ENCODE measurements around the gene TNKS2.

TNKS2 gene

DNA sequence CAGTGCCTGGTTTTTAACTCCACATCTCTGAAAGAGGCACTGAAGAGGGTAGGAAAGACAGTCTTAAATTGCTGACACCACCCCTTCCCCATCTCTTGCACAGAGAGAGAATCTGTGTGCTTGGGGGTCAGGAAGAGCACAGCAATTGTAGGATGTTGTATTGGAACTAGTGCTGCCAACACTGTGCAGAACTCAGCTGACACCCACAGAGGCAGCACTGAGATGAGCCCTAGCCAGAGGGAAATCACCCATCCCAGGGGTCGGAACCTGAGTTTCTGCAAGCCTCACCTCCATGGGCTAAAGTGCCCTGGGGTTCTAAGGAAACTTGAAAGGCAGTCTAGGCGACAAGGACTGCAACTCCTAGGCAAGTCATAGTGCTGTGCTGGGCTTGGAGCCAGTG is 11.0 kb upstream of the TNKS2 start:
- no peaks in the 10 kb centered on the region for H3F3A ChIP-seq (ENCODE audit: insufficient read depth, low read length)
- no peak overlapping the region for H3K4me3 ChIP-seq (ENCODE audit: low read depth, low read length, poor library complexity, severe bottlenecking)
- TF ChIP-seq EZH2 (IDR thresholded peaks at IDR 0.05; ENCODE audit: borderline replicate concordance, low read length), result no peak
- TF ChIP-seq, protein P1, sequence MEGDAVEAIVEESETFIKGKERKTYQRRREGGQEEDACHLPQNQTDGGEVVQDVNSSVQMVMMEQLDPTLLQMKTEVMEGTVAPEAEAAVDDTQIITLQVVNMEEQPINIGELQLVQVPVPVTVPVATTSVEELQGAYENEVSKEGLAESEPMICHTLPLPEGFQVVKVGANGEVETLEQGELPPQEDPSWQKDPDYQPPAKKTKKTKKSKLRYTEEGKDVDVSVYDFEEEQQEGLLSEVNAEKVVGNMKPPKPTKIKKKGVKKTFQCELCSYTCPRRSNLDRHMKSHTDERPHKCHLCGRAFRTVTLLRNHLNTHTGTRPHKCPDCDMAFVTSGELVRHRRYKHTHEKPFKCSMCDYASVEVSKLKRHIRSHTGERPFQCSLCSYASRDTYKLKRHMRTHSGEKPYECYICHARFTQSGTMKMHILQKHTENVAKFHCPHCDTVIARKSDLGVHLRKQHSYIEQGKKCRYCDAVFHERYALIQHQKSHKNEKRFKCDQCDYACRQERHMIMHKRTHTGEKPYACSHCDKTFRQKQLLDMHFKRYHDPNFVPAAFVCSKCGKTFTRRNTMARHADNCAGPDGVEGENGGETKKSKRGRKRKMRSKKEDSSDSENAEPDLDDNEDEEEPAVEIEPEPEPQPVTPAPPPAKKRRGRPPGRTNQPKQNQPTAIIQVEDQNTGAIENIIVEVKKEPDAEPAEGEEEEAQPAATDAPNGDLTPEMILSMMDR (IDR thresholded peaks at IDR 0.05; ENCODE audit: low read length), result no peak
- no peaks in the 10 kb centered on the region for H3K9me3 ChIP-seq (ENCODE audit: low read length)
- H4K20me1 ChIP-seq (ENCODE audit: insufficient read depth, low read length), result no peaks in the 10 kb centered on the region
- H3K79me2 ChIP-seq (ENCODE audit: insufficient read depth, low read length), result no peaks in the 10 kb centered on the region
- H2AFZ ChIP-seq (ENCODE audit: low read length), result no peak overlapping the region
- H3K4me1 ChIP-seq (ENCODE audit: insufficient read depth, low read length, severe bottlenecking), result no peaks in the 10 kb centered on the region
- no peaks in the 10 kb centered on the region for H3K27me3 ChIP-seq (ENCODE audit: insufficient read depth, low read length)
- no peaks in the 10 kb centered on the region for H3K9me2 ChIP-seq (ENCODE audit: low read depth, low read length)
- H3K4me2 ChIP-seq (ENCODE audit: low read length), result no peak overlapping the region
- H3K9ac ChIP-seq (ENCODE audit: low read length), result no peak overlapping the region
- no peaks in the 10 kb centered on the region for H3K36me3 ChIP-seq (ENCODE audit: insufficient read depth, low read length)
- H3K27ac ChIP-seq (ENCODE audit: low read depth, low read length, poor library complexity, severe bottlenecking), result no peak overlapping the region

DNA sequence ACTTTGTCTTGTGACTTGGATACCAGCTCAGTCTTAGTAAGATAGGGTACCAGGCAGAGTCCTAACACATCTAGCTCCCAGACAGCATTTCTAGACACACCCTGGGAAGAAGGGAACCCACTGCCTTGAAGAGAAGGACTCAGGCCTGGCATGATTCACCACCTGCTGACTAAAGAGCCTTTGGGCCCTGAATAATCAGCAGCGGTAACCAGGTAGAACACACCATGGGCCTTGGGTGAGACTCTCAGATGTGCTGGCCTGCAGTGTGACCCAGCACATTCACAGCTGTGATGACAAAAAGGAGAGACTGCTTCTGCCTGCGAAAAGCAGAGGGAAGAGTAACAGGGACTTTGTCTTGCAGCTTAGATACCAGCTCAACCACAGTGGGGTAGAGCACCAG is 10.4 kb upstream of the TNKS2 start:
- H3K4me2 ChIP-seq (ENCODE audit: low read length), result no peak overlapping the region
- H3F3A ChIP-seq (ENCODE audit: insufficient read depth, low read length), result no peaks in the 10 kb centered on the region
- no peaks in the 10 kb centered on the region for H3K9me3 ChIP-seq (ENCODE audit: low read length)
- H3K79me2 ChIP-seq (ENCODE audit: insufficient read depth, low read length), result no peaks in the 10 kb centered on the region
- H3K4me1 ChIP-seq (ENCODE audit: insufficient read depth, low read length, severe bottlenecking), result no peaks in the 10 kb centered on the region
- no peak overlapping the region for H3K9ac ChIP-seq (ENCODE audit: low read length)
- H3K9me2 ChIP-seq (ENCODE audit: low read depth, low read length), result no peaks in the 10 kb centered on the region
- TF ChIP-seq, protein P1 (IDR thresholded peaks at IDR 0.05; ENCODE audit: low read length), result no peak
- no peak for TF ChIP-seq EZH2 (IDR thresholded peaks at IDR 0.05; ENCODE audit: borderline replicate concordance, low read length)
- H3K36me3 ChIP-seq (ENCODE audit: insufficient read depth, low read length), result no peaks in the 10 kb centered on the region
- H4K20me1 ChIP-seq (ENCODE audit: insufficient read depth, low read length), result no peaks in the 10 kb centered on the region
- no peak overlapping the region for H3K27ac ChIP-seq (ENCODE audit: low read depth, low read length, poor library complexity, severe bottlenecking)
- no peak overlapping the region for H3K4me3 ChIP-seq (ENCODE audit: low read depth, low read length, poor library complexity, severe bottlenecking)
- no peaks in the 10 kb centered on the region for H3K27me3 ChIP-seq (ENCODE audit: insufficient read depth, low read length)
- H2AFZ ChIP-seq (ENCODE audit: low read length), result no peak overlapping the region

DNA sequence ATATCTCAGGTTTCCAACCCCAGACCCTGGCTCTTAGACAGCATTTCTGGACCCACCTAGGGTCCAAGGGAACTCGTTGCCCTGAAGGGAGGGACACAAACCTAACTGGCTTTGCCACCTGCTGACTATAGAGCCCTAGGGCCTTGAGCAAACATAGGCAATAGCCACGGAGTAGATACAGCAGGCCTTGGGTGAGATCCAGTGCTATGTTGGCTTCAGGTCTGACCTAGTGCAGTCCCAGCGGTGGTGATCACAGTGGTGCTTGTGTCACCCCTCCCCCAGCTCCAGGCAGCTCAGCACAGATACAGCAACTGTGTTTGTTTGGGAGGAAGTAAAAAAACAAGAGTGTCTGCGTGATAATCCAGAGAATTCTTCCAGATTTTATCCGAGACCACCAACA is 9.7 kb upstream of the TNKS2 start:
- no peak overlapping the region for H2AFZ ChIP-seq (ENCODE audit: low read length)
- no peaks in the 10 kb centered on the region for H3K27me3 ChIP-seq (ENCODE audit: insufficient read depth, low read length)
- no peaks in the 10 kb centered on the region for H4K20me1 ChIP-seq (ENCODE audit: insufficient read depth, low read length)

More for the DNA sequence above, 9.7 kb upstream of the TNKS2 start:
- Histone ChIP-seq H3K9me2 (ENCODE audit: low read depth, low read length) (no peaks in the 10 kb centered on the region), H3K4me3 (ENCODE audit: low read depth, low read length, poor library complexity, severe bottlenecking) (no peak overlapping the region), H3K9ac (ENCODE audit: low read length) (no peak overlapping the region), H3K79me2 (ENCODE audit: insufficient read depth, low read length) (no peaks in the 10 kb centered on the region), H3K9me3 (ENCODE audit: low read length) (no peaks in the 10 kb centered on the region), H3K4me2 (ENCODE audit: low read length) (no peak overlapping the region), H3F3A (ENCODE audit: insufficient read depth, low read length) (no peaks in the 10 kb centered on the region), H3K4me1 (ENCODE audit: insufficient read depth, low read length, severe bottlenecking) (no peaks in the 10 kb centered on the region), H3K27ac (ENCODE audit: low read depth, low read length, poor library complexity, severe bottlenecking) (no peak overlapping the region), H3K36me3 (ENCODE audit: insufficient read depth, low read length) (no peaks in the 10 kb centered on the region)
- TF ChIP-seq EZH2 (IDR thresholded peaks at IDR 0.05; ENCODE audit: borderline replicate concordance, low read length), result no peak
- TF ChIP-seq, protein P1 (IDR thresholded peaks at IDR 0.05; ENCODE audit: low read length), result no peak
